Fibroblast of mammary gland (primary cell): ENCODE results near the gene PCDHA7.
"Not testable (repeated sequence)": the region's sequence is repeated elsewhere in the genome, so short reads cannot be mapped to it uniquely, and the experiment has no call there.

ENCODE experiments used
- DNase-seq: peaks from one replicate; pipeline ENCODE4 v3.0.0-alpha.2; 2010; ENCODE audit warnings: low read depth
- H3K4me3 ChIP-seq: 2 replicates; pipeline ENCODE4 v1.5.1; 2011; ENCODE audit warnings: low read depth, mild to moderate bottlenecking, low read length, moderate library complexity; ENCODE audit not compliant: control insufficient read depth
- TF ChIP-seq, protein P1 (sequence below): conservative IDR thresholded peaks from 2 replicates; pipeline ENCODE4 v1.5.1; 2011; ENCODE audit warnings: low read depth, low read length, inconsistent platforms; ENCODE audit not compliant: control insufficient read depth, insufficient read depth

PCDHA7 gene

GRCh38 chr5:140835622-140836510 is 1.8 kb downstream of the PCDHA7 start:
- TF ChIP-seq, protein P1, sequence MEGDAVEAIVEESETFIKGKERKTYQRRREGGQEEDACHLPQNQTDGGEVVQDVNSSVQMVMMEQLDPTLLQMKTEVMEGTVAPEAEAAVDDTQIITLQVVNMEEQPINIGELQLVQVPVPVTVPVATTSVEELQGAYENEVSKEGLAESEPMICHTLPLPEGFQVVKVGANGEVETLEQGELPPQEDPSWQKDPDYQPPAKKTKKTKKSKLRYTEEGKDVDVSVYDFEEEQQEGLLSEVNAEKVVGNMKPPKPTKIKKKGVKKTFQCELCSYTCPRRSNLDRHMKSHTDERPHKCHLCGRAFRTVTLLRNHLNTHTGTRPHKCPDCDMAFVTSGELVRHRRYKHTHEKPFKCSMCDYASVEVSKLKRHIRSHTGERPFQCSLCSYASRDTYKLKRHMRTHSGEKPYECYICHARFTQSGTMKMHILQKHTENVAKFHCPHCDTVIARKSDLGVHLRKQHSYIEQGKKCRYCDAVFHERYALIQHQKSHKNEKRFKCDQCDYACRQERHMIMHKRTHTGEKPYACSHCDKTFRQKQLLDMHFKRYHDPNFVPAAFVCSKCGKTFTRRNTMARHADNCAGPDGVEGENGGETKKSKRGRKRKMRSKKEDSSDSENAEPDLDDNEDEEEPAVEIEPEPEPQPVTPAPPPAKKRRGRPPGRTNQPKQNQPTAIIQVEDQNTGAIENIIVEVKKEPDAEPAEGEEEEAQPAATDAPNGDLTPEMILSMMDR: no peak

GRCh38 chr5:140840978-140841962 is 7.2 kb downstream of the PCDHA7 start, which contains the start of gene PCDHA8:
Gene PCDHA8 (plus strand): TSS chr5:140841187. CDS start chr5:140841322, 135 bp downstream.
- TF ChIP-seq, protein P1: peak; percentile 31

More at GRCh38 chr5:140835622-140836510, 1.8 kb downstream of the PCDHA7 start:
- no peak overlapping the region for H3K4me3 ChIP-seq
- no peak for DNase-seq

GRCh38 chr5:140842798-140843733 is 9.0 kb downstream of the PCDHA7 start:
- no peak overlapping the region for H3K4me3 ChIP-seq
- TF ChIP-seq, protein P1: no peak
- no peak for DNase-seq

More at GRCh38 chr5:140840978-140841962, 7.2 kb downstream of the PCDHA7 start, which contains the start of gene PCDHA8:
- no peak for DNase-seq
- H3K4me3 ChIP-seq: no peak within 1 kb of the TSS

DNA sequence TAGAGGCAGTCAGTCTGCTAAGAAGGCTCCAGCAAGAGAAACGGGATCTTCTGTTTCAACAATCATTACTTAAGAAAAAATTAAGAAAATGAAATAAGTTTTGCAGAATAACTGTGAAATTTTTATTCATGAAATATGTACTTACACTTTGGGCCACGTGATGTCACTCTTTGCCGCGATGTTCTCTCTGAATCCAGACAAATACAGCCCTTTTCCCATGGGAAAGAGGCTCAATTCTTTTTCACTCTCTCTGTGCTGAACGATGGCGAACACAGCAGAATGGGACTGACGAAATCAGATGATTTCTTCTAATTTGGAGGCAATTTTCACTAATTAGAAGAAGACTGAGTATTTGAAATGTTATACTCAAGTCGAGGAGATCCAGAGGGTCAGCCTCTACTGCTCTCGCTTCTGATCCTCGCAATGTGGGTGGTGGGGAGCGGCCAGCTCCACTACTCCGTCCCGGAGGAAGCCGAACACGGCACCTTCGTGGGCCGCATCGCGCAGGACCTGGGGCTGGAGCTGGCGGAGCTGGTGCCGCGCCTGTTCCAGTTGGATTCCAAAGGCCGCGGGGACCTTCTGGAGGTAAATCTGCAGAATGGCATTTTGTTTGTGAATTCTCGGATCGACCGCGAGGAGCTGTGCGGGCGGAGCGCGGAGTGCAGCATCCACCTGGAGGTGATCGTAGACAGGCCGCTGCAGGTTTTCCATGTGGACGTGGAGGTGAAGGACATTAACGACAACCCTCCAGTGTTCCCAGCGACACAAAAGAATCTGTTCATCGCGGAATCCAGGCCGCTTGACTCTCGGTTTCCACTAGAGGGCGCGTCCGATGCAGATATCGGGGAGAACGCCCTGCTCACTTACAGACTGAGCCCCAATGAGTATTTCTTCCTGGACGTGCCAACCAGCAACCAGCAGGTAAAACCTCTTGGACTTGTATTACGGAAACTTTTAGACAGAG is 14.4 kb downstream of the PCDHA7 start, which contains the start of gene PCDHA9:
Gene PCDHA9, plus strand, starts transcription at position 244 of the 964 bp plus-strand sequence. Its CDS starts 114 bp downstream, at position 358.
- H3K4me3 ChIP-seq, DNase-seq: not testable (repeated sequence)

DNA sequence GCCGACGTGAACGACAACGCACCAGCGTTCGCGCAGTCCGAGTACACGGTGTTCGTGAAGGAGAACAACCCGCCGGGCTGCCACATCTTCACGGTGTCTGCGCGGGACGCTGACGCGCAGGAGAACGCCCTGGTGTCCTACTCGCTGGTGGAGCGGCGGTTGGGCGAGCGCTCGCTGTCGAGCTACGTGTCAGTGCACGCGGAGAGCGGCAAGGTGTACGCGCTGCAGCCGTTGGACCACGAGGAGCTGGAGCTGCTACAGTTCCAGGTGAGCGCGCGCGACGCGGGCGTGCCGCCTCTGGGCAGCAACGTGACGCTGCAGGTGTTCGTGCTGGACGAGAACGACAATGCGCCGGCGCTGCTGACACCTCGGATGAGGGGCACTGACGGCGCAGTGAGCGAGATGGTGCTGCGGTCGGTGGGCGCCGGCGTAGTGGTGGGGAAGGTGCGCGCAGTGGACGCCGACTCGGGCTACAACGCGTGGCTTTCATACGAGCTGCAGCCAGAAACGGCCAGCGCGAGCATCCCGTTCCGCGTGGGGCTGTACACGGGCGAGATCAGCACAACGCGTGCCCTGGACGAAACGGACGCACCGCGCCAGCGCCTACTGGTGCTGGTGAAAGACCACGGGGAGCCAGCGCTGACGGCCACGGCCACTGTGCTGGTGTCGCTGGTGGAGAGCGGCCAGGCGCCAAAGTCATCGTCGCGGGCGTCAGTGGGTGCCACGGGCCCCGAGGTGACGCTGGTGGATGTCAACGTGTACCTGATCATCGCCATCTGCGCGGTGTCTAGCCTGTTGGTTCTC is 16.0 kb downstream of the PCDHA7 start:
- not testable (repeated sequence) for H3K4me3 ChIP-seq, DNase-seq

GRCh38 chr5:140855772-140856674 is 22.0 kb downstream of the PCDHA7 start, which contains the start of gene PCDHA10:
Gene PCDHA10 (plus strand): TSS chr5:140855897. CDS start chr5:140856049, 152 bp downstream.
- TF ChIP-seq, protein P1: peak; percentile 8
- peak; percentile 20 for DNase-seq
- H3K4me3 ChIP-seq: no peak within 1 kb of the TSS
